ENCODE results near the gene PARD3B. TPM values are rescaled to one million over a fixed set of nuclear protein-coding genes. Genes with fewer than 3 reads are reported as not detected.

The PARD3B gene
- total RNA-seq, 1 experiment from 2014 or later = 6.4 TPM

DNA sequence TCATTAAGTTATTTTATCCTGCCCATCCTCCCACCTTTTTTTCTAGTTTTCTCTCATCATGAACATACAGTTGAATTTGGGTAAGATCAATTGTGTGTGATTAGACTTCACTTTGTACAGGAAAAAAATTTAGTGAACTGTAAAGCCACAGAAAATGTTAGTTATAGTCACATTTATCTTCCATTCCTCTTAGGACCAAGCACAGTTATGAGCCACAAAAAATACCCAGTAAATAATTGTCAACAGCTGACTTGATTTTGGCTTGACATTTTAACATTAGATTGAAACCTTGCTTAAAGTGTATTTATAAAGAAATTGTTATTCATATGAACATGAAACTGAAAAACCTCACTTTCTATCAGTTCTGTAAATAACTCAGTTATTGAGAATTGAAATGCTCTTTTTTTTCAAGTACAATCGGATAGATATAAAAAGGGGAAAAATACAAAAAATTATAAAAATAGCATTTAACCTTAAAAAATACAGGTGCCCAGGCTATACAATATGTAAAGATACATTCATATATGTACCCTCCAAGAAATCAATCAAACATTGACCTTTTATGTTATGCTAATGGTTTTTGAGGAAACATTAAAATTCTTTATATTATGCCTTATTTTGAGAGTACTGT lies 747.5 kb downstream of the PARD3B start:
- no peaks in the 10 kb centered on the region for H3K9me3 ChIP-seq (ENCODE audit: control insufficient read depth, low read depth, low read length)
- H3K27me3 ChIP-seq (ENCODE audit: insufficient read depth, low read length) = no peaks in the 10 kb centered on the region
- H2AK5ac ChIP-seq (ENCODE audit: insufficient read length, low read length) = no peak overlapping the region
- no peaks in the 10 kb centered on the region for H3K79me1 ChIP-seq (ENCODE audit: insufficient read depth, low read depth, low read length, poor library complexity, severe bottlenecking)
- no peak overlapping the region for H3K27ac ChIP-seq (ENCODE audit: insufficient read length, low read depth, low read length)
- no peak overlapping the region for H4K5ac ChIP-seq (ENCODE audit: insufficient read length, low read depth, low read length)
- no peak overlapping the region for H3K9ac ChIP-seq (ENCODE audit: extremely low read depth, insufficient read length, low read length)
- H2BK20ac ChIP-seq (ENCODE audit: low read depth, low read length, poor library complexity, severe bottlenecking) = no peak overlapping the region
- H2BK15ac ChIP-seq (ENCODE audit: low read depth, low read length) = no peak overlapping the region
- H3K36me3 Mint-ChIP-seq (ENCODE audit: insufficient read depth in 1 of 3, low read depth in 3 of 3) = peaks cover 7 to 18% (median 7%) of the 10 kb centered on the region in 3 experiments; a peak in 5 of 7 replicates
- H2BK5ac ChIP-seq (ENCODE audit: insufficient read length, low read length) = no peak overlapping the region
- H3K4ac ChIP-seq (ENCODE audit: low read depth, low read length) = no peak overlapping the region
- no peaks in the 10 kb centered on the region for H3K23me2 ChIP-seq (ENCODE audit: insufficient read length, low read depth, low read length, poor library complexity, severe bottlenecking)
- no peak overlapping the region for H3K18ac ChIP-seq (ENCODE audit: insufficient read length, low read depth, low read length)
- H3K4me3 Mint-ChIP-seq = no peak overlapping the region
- no peak overlapping the region for H3K23ac ChIP-seq (ENCODE audit: insufficient read length, low read depth, low read length)
- H3K27ac Mint-ChIP-seq = no peak overlapping the region
- H3K14ac ChIP-seq (ENCODE audit: insufficient read depth, low read length) = no peak overlapping the region
- no peak for DNase-seq
- H3K56ac ChIP-seq (ENCODE audit: insufficient read length, low read depth, low read length) = no peak overlapping the region
- H4K20me1 ChIP-seq (ENCODE audit: control insufficient read depth, insufficient read depth, insufficient read length) = no peaks in the 10 kb centered on the region
- no peak overlapping the region for H4K8ac ChIP-seq (replicated peaks; ENCODE audit: insufficient read length, low read depth, low read length)
- H3K27me3 Mint-ChIP-seq (ENCODE audit: low read depth) = no peaks in the 10 kb centered on the region
- peaks cover 26 to 30% of the 10 kb centered on the region in 2 experiments for H3K4me1 Mint-ChIP-seq
- no peaks in the 10 kb centered on the region for H3K79me2 ChIP-seq (ENCODE audit: insufficient read depth, low read length)
- H3K4me1 ChIP-seq (ENCODE audit: insufficient read depth, low read length) = no peaks in the 10 kb centered on the region; the same call in 1 of the 2 replicates
- no peak overlapping the region for H2BK120ac ChIP-seq (ENCODE audit: low read depth, low read length, poor library complexity, severe bottlenecking)
- peaks cover 3 to 13% of the 10 kb centered on the region in 2 experiments; a peak in 4 of 5 replicates for H3K9me3 Mint-ChIP-seq
- TF ChIP-seq, protein P1, sequence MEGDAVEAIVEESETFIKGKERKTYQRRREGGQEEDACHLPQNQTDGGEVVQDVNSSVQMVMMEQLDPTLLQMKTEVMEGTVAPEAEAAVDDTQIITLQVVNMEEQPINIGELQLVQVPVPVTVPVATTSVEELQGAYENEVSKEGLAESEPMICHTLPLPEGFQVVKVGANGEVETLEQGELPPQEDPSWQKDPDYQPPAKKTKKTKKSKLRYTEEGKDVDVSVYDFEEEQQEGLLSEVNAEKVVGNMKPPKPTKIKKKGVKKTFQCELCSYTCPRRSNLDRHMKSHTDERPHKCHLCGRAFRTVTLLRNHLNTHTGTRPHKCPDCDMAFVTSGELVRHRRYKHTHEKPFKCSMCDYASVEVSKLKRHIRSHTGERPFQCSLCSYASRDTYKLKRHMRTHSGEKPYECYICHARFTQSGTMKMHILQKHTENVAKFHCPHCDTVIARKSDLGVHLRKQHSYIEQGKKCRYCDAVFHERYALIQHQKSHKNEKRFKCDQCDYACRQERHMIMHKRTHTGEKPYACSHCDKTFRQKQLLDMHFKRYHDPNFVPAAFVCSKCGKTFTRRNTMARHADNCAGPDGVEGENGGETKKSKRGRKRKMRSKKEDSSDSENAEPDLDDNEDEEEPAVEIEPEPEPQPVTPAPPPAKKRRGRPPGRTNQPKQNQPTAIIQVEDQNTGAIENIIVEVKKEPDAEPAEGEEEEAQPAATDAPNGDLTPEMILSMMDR (conservative IDR thresholded peaks at IDR 0.05) = no peak
- H3K4me2 ChIP-seq (ENCODE audit: insufficient read depth, insufficient read length, low read length) = no peak overlapping the region
- H2BK12ac ChIP-seq (ENCODE audit: insufficient read length, low read depth, low read length) = no peak overlapping the region
- WGBS (ENCODE audit: extremely low coverage, insufficient read length, low lambda C conversion rate) = no CpG with 5 or more reads among the region's 1 CpG
- no peak overlapping the region for H3T11ph ChIP-seq (ENCODE audit: low read length)
- H4K91ac ChIP-seq (ENCODE audit: insufficient read length, low read depth, low read length) = no peak overlapping the region
- no peak overlapping the region for H2AFZ ChIP-seq (ENCODE audit: low read length)

Measured in H9 (cell line).